Adipose tissue (tissue), 3 donors: ENCODE data around the gene YTHDF2. TPM values are rescaled to one million over a fixed set of nuclear protein-coding genes. Genes with fewer than 3 reads are reported as not detected.
"Not testable (repeated sequence)": the region's sequence is repeated elsewhere in the genome, so short reads cannot be mapped to it uniquely, and the experiment has no call there.

Source experiments
- H3K27ac ChIP-seq: one replicate; pipeline ENCODE4 v1.5.1; 2013; ENCODE audit warnings: low read depth, low read length
- WGBS, 3 donors: extraction: QIAGEN DNeasy Blood & Tissue Kit; methylation state at CpG; one replicate each; pipeline ENCODE4 v1.1.7; 2013; 5-methylcytosine and 5-hydroxymethylcytosine counted together
- polyA plus RNA-seq, 3 donors: library from polyadenylated mRNA; stranded (reverse); fragments of 200-250 nt; gene quantifications; one replicate each; pipeline ENCODE4 v1.2.3, GENCODE V29; 2013
- donor health status: healthy with polysubstance abuse.
- donor health status: Bipolar disorder and iron deficiency.
- donor health status: healthy.

YTHDF2 gene
- polyA plus RNA-seq, 3 donors, result 16.5 to 40.2 (median 28.6) TPM

- 42 to 82% (median 79%) methylated on average over 1 of the region's 1 CpG for WGBS, 3 donors
Observed at GRCh38 chr1:28755701-28756100, 19.0 kb downstream of the YTHDF2 start.

GRCh38 chr1:28756846-28757245 is 20.1 kb downstream of the YTHDF2 start:
- no peak overlapping the region for H3K27ac ChIP-seq
- 28 to 53% (median 44%) methylated on average over 5 of the region's 5 CpGs for WGBS, 3 donors

More at GRCh38 chr1:28755701-28756100, 19.0 kb downstream of the YTHDF2 start:
- no peak overlapping the region for H3K27ac ChIP-seq

GRCh38 chr1:28758420-28758819 is 21.7 kb downstream of the YTHDF2 start:
- 66 to 85% (median 84%) methylated on average over 4 of the region's 4 CpGs for whole genome bisulfite sequencing, 3 donors
- no peak overlapping the region for H3K27ac ChIP-seq

GRCh38 chr1:28759257-28759656 is 22.5 kb downstream of the YTHDF2 start:
- 96 to 99% (median 99%) methylated on average over 3 of the region's 3 CpGs for WGBS, 3 donors
- H3K27ac ChIP-seq, result no peak overlapping the region

GRCh38 chr1:28761189-28761588 is 24.4 kb downstream of the YTHDF2 start:
- WGBS, 3 donors, result 92 to 95% (median 94%) methylated on average over 5 of the region's 5 CpGs
- no peak overlapping the region for H3K27ac ChIP-seq

GRCh38 chr1:28766532-28767183 is 29.9 kb downstream of the YTHDF2 start:
- H3K27ac ChIP-seq, result no peak overlapping the region
- 77 to 94% (median 92%) methylated on average over 2 of the region's 2 CpGs for WGBS, 3 donors

- H3K27ac ChIP-seq, result no peak overlapping the region
- WGBS, 3 donors, result 92 to 96% (median 96%) methylated on average over 3 of the region's 3 CpGs
Observed at GRCh38 chr1:28770601-28771165, 33.9 kb downstream of the YTHDF2 start.

- not testable (repeated sequence) for H3K27ac ChIP-seq
- 93 to 96% (median 94%) methylated on average over 10 of the region's 10 CpGs for WGBS, 3 donors
Observed at GRCh38 chr1:28771921-28772320, 35.2 kb downstream of the YTHDF2 start.

- no peak overlapping the region for H3K27ac ChIP-seq
- 81 to 89% (median 83%) methylated on average over 3 of the region's 3 CpGs for WGBS, 3 donors
Observed at GRCh38 chr1:28773105-28773504, 36.4 kb downstream of the YTHDF2 start.

- 7 to 16% (median 15%) methylated on average over 39 of the region's 39 CpGs for WGBS, 3 donors
- no peak overlapping the region for H3K27ac ChIP-seq
Observed at GRCh38 chr1:28775121-28775942, 38.6 kb downstream of the YTHDF2 start.

- WGBS, 3 donors, result 96 to 99% (median 98%) methylated on average over 17 of the region's 17 CpGs
- H3K27ac ChIP-seq, result no peak overlapping the region
Observed at GRCh38 chr1:28776341-28776740, 39.6 kb downstream of the YTHDF2 start.

GRCh38 chr1:28778021-28778420 is 41.3 kb downstream of the YTHDF2 start:
- WGBS, 3 donors, result 82 to 93% (median 88%) methylated on average over 2 of the region's 2 CpGs
- no peak overlapping the region for H3K27ac ChIP-seq

GRCh38 chr1:28779751-28780408 is 43.1 kb downstream of the YTHDF2 start:
- 67 to 97% (median 73%) methylated on average over 6 of the region's 6 CpGs for WGBS, 3 donors
- H3K27ac ChIP-seq, result no peak overlapping the region

GRCh38 chr1:28781305-28781704 is 44.6 kb downstream of the YTHDF2 start:
- 77 to 82% (median 80%) methylated on average over 11 of the region's 11 CpGs for WGBS, 3 donors
- H3K27ac ChIP-seq, result no peak overlapping the region

GRCh38 chr1:28782011-28782410 is 45.3 kb downstream of the YTHDF2 start:
- no peak overlapping the region for H3K27ac ChIP-seq
- WGBS, 3 donors, result 62 to 85% (median 74%) methylated on average over 3 of the region's 3 CpGs

- 41 to 86% (median 83%) methylated on average over 2 of the region's 2 CpGs for WGBS, 3 donors
- no peak overlapping the region for H3K27ac ChIP-seq
Observed at GRCh38 chr1:28783363-28783762, 46.6 kb downstream of the YTHDF2 start.

- H3K27ac ChIP-seq, result no peak overlapping the region
- 87 to 99% (median 90%) methylated on average over 9 of the region's 9 CpGs for WGBS, 3 donors
Observed at GRCh38 chr1:28789412-28789811, 52.7 kb downstream of the YTHDF2 start.

- no peak overlapping the region for H3K27ac ChIP-seq
- 69 to 80% (median 74%) methylated on average over 6 of the region's 6 CpGs for WGBS, 3 donors
Observed at GRCh38 chr1:28789816-28790215, 53.1 kb downstream of the YTHDF2 start.
